ENCODE data around the gene SPON1. TPM values are rescaled to one million over a fixed set of nuclear protein-coding genes. Genes with fewer than 3 reads are reported as not detected.

SPON1 gene
- total and polyA plus RNA-seq, 4 donors: 0.72 to 4.9 (median 1.2) TPM

DNA sequence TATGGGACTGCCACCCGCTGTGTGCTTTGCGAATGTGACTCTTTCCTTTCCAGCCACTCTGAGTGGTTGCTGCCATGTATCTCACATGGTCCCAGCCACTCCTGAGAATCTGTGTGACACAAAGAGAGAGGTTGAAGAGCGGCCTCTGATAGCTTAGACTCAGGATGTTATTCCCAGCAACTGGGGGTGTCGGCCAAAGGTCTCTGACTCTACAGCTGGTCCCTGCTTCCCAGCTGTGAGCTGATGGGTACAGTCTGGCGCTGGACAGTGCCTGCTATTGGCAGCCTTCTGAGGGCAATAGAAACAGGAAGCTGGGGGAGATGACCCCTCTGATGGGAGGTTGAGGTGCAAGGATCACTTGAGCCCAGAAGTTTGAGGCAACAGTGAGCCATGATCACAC lies 291.3 kb downstream of the SPON1 start:
- WGBS: 86% methylated on average over 5 of the region's 5 CpGs
- DNase-seq (ENCODE audit: low spot score): no peak
- Histone ChIP-seq H3K9me3 (ENCODE audit: control insufficient read depth in 4 of 4, low read length in 3 of 4) (no peaks in the 10 kb centered on the region), H3K4me1 (ENCODE audit: control insufficient read depth in 4 of 4, insufficient read depth in 4 of 4, low read length in 3 of 4) (peaks cover 0 to 8% (median 5%) of the 10 kb centered on the region in 4 donors), H3K9ac (ENCODE audit: low read depth in 1 of 2, low read length in 2 of 2) (no peak overlapping the region), H3K27ac (ENCODE audit: low read depth in 1 of 2, low read length in 2 of 2) (no peak overlapping the region), H3K4me3 (ENCODE audit: low read depth in 1 of 3, low read length in 3 of 3) (no peak overlapping the region), H3K36me3 (ENCODE audit: control insufficient read depth in 4 of 4, insufficient read depth in 3 of 4, low read depth in 1 of 4, low read length in 3 of 4) (no peaks in the 10 kb centered on the region), H3K27me3 (ENCODE audit: control insufficient read depth in 4 of 4, insufficient read depth in 4 of 4, low read length in 3 of 4) (no peaks in the 10 kb centered on the region)
- TF ChIP-seq EGR1 (IDR thresholded peaks at IDR 0.05; ENCODE audit: low read depth in 2 of 2) (no peak), RAD21 (IDR thresholded peaks at IDR 0.05) (no peak), TAF1 (conservative IDR thresholded peaks at IDR 0.05) (no peak), JUND (IDR thresholded peaks at IDR 0.05) (no peak), HNF4A (conservative IDR thresholded peaks at IDR 0.05) (no peak), HNF4G (IDR thresholded peaks at IDR 0.05) (no peak), RXRA (IDR thresholded peaks at IDR 0.05) (no peak), GABPA (IDR thresholded peaks at IDR 0.05 in 1 of 2, conservative IDR thresholded peaks at IDR 0.05 in 1 of 2) (no peak), NR2F2 (IDR thresholded peaks at IDR 0.05) (no peak), FOXA2 (IDR thresholded peaks at IDR 0.05) (no peak), YY1 (IDR thresholded peaks at IDR 0.05) (no peak), SP1 (IDR thresholded peaks at IDR 0.05) (no peak)
- TF ChIP-seq, protein P1, sequence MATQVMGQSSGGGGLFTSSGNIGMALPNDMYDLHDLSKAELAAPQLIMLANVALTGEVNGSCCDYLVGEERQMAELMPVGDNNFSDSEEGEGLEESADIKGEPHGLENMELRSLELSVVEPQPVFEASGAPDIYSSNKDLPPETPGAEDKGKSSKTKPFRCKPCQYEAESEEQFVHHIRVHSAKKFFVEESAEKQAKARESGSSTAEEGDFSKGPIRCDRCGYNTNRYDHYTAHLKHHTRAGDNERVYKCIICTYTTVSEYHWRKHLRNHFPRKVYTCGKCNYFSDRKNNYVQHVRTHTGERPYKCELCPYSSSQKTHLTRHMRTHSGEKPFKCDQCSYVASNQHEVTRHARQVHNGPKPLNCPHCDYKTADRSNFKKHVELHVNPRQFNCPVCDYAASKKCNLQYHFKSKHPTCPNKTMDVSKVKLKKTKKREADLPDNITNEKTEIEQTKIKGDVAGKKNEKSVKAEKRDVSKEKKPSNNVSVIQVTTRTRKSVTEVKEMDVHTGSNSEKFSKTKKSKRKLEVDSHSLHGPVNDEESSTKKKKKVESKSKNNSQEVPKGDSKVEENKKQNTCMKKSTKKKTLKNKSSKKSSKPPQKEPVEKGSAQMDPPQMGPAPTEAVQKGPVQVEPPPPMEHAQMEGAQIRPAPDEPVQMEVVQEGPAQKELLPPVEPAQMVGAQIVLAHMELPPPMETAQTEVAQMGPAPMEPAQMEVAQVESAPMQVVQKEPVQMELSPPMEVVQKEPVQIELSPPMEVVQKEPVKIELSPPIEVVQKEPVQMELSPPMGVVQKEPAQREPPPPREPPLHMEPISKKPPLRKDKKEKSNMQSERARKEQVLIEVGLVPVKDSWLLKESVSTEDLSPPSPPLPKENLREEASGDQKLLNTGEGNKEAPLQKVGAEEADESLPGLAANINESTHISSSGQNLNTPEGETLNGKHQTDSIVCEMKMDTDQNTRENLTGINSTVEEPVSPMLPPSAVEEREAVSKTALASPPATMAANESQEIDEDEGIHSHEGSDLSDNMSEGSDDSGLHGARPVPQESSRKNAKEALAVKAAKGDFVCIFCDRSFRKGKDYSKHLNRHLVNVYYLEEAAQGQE (IDR thresholded peaks at IDR 0.05): no peak
- TF ChIP-seq, protein P2, sequence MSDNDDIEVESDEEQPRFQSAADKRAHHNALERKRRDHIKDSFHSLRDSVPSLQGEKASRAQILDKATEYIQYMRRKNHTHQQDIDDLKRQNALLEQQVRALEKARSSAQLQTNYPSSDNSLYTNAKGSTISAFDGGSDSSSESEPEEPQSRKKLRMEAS (IDR thresholded peaks at IDR 0.05): no peak
- TF ChIP-seq, protein P3, sequence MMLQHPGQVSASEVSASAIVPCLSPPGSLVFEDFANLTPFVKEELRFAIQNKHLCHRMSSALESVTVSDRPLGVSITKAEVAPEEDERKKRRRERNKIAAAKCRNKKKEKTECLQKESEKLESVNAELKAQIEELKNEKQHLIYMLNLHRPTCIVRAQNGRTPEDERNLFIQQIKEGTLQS (IDR thresholded peaks at IDR 0.05): no peak
- TF ChIP-seq, protein P4, sequence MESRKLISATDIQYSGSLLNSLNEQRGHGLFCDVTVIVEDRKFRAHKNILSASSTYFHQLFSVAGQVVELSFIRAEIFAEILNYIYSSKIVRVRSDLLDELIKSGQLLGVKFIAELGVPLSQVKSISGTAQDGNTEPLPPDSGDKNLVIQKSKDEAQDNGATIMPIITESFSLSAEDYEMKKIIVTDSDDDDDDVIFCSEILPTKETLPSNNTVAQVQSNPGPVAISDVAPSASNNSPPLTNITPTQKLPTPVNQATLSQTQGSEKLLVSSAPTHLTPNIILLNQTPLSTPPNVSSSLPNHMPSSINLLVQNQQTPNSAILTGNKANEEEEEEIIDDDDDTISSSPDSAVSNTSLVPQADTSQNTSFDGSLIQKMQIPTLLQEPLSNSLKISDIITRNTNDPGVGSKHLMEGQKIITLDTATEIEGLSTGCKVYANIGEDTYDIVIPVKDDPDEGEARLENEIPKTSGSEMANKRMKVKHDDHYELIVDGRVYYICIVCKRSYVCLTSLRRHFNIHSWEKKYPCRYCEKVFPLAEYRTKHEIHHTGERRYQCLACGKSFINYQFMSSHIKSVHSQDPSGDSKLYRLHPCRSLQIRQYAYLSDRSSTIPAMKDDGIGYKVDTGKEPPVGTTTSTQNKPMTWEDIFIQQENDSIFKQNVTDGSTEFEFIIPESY (IDR thresholded peaks at IDR 0.05): no peak
- TF ChIP-seq, protein P5, sequence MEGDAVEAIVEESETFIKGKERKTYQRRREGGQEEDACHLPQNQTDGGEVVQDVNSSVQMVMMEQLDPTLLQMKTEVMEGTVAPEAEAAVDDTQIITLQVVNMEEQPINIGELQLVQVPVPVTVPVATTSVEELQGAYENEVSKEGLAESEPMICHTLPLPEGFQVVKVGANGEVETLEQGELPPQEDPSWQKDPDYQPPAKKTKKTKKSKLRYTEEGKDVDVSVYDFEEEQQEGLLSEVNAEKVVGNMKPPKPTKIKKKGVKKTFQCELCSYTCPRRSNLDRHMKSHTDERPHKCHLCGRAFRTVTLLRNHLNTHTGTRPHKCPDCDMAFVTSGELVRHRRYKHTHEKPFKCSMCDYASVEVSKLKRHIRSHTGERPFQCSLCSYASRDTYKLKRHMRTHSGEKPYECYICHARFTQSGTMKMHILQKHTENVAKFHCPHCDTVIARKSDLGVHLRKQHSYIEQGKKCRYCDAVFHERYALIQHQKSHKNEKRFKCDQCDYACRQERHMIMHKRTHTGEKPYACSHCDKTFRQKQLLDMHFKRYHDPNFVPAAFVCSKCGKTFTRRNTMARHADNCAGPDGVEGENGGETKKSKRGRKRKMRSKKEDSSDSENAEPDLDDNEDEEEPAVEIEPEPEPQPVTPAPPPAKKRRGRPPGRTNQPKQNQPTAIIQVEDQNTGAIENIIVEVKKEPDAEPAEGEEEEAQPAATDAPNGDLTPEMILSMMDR (IDR thresholded peaks at IDR 0.05; ENCODE audit: low read depth, low read length, missing input control): no peak
